H1 (cell line): ENCODE results near the gene PCCA. TPM values are rescaled to one million over a fixed set of nuclear protein-coding genes. Genes with fewer than 3 reads are reported as not detected.

Experiments
- CTCF ChIA-PET: fragments of 300-600 bp; sonication (Branson Sonifier 250); formaldehyde crosslinking; loops from one replicate; lab custom pipeline; 2021; ENCODE audit not compliant: partially characterized antibody; lab: Charles Lee
- POLR2A ChIA-PET: fragments of 300-600 bp; sonication (Branson Sonifier 250); formaldehyde crosslinking; loops from one replicate; lab custom pipeline; 2021; ENCODE audit warnings: inconsistent platforms; ENCODE audit not compliant: partially characterized antibody; lab: Charles Lee
- DNase-seq, 2 experiments: peaks; one replicate each; pipeline versions ENCODE4 v3.0.0 to v3.0.0-alpha.2; 2010 to 2022; ENCODE audit warnings: low spot score in 2 of 2, low read depth in 1 of 2, mixed read lengths in 1 of 2
- FAIRE-seq: peaks from 2 replicates; lab custom pipeline; 2011; peaks lifted over from hg19 to GRCh38; lab: Jason Lieb, UNC
- H2AFZ ChIP-seq: 2 replicates; pipeline ENCODE4 v1.8.1; 2012; ENCODE audit warnings: low read length, inconsistent platforms
- H2AK5ac ChIP-seq: 2 replicates; pipeline ENCODE4 v1.6.1; 2013; ENCODE audit warnings: low read depth, low read length
- H2BK120ac ChIP-seq: replicated peaks from 2 replicates; pipeline ENCODE3; 2013; ENCODE audit warnings: low read depth, low read length, inconsistent platforms
- H2BK12ac ChIP-seq: 2 replicates; pipeline ENCODE4 v1.6.1; 2013; ENCODE audit warnings: low read depth, low read length
- H2BK15ac ChIP-seq: 2 replicates; pipeline ENCODE4 v1.6.1; 2013; ENCODE audit warnings: low read length
- H2BK20ac ChIP-seq: 2 replicates; pipeline ENCODE4 v1.6.1; 2013; ENCODE audit warnings: low read length
- H2BK5ac ChIP-seq: 2 replicates; pipeline ENCODE4 v1.6.1; 2013; ENCODE audit warnings: low read depth, low read length
- H3K14ac ChIP-seq: 2 replicates; pipeline ENCODE4 v1.6.1; 2013; ENCODE audit warnings: inconsistent platforms; ENCODE audit not compliant: insufficient read length
- H3K18ac ChIP-seq: 2 replicates; pipeline ENCODE4 v1.6.1; 2013; ENCODE audit warnings: low read length; ENCODE audit errors: extremely low read depth
- H3K23ac ChIP-seq: 2 replicates; pipeline ENCODE4 v1.6.1; 2013; ENCODE audit warnings: inconsistent platforms; ENCODE audit not compliant: insufficient read length
- H3K23me2 ChIP-seq: 2 replicates; pipeline ENCODE4 v1.6.1; 2013; ENCODE audit warnings: low read depth, low read length
- H3K27ac ChIP-seq: 2 replicates; pipeline ENCODE4 v1.6.1; 2011; ENCODE audit warnings: low read depth, low read length, inconsistent platforms
- H3K27me3 ChIP-seq, 4 experiments: replicated peaks in 1 of 4; 1 replicate in 1 of 4; 2 replicates in 3 of 4; pipeline versions ENCODE4 v1.6.1 to v1.8.1; 2011 to 2013; ENCODE audit warnings: low read length in 3 of 4, mild to moderate bottlenecking in 3 of 4, inconsistent platforms in 2 of 4, mixed read lengths in 2 of 4, moderate library complexity in 1 of 4; ENCODE audit not compliant: control insufficient read depth in 3 of 4, insufficient read depth in 3 of 4; ENCODE audit errors: extremely low read depth in 1 of 4
- H3K36me3 ChIP-seq, 4 experiments: 2 replicates each; pipeline versions ENCODE4 v1.6.1 to v1.8.1; 2011 to 2013; ENCODE audit warnings: mild to moderate bottlenecking in 4 of 4, low read length in 3 of 4, moderate library complexity in 2 of 4, control low read depth in 1 of 4, inconsistent platforms in 1 of 4; ENCODE audit not compliant: insufficient read depth in 4 of 4, control insufficient read depth in 2 of 4
- H3K4ac ChIP-seq: replicated peaks from 2 replicates; pipeline ENCODE3; 2013; ENCODE audit warnings: low read length, low read depth, mixed read lengths, inconsistent platforms; ENCODE audit not compliant: insufficient read length
- H3K4me1 ChIP-seq, 4 experiments: replicated peaks in 1 of 4; 1 replicate in 1 of 4; 2 replicates in 3 of 4; pipeline versions ENCODE4 v1.6.1 to v1.8.1; 2011 to 2013; ENCODE audit warnings: low read length in 3 of 4, inconsistent platforms in 2 of 4, mixed read lengths in 1 of 4; ENCODE audit not compliant: insufficient read depth in 4 of 4, control insufficient read depth in 3 of 4
- H3K4me2 ChIP-seq, 2 experiments: 2 replicates each; pipeline versions ENCODE4 v1.6.1 to v1.8.1; 2011 to 2013; ENCODE audit warnings: low read depth in 2 of 2, low read length in 2 of 2, control low read depth in 1 of 2, inconsistent platforms in 1 of 2, mild to moderate bottlenecking in 1 of 2; ENCODE audit not compliant: insufficient read depth in 1 of 2
- H3K4me3 ChIP-seq, 4 experiments: fragments of 200-600, 300-600 bp in 1 of 4; sonication (generic), shearing (Covaris generic), sonication (Bioruptor Twin) in 1 of 4; 2 replicates each; pipeline versions ENCODE4 v1.5.1 to v1.8.1; 2011 to 2016; ENCODE audit warnings: low read length in 4 of 4, low read depth in 3 of 4, control low read depth in 2 of 4, inconsistent platforms in 2 of 4, mild to moderate bottlenecking in 2 of 4, mixed read lengths in 1 of 4, moderate library complexity in 1 of 4; ENCODE audit not compliant: insufficient read depth in 2 of 4; ENCODE audit errors: extremely low read depth in 1 of 4
- H3K56ac ChIP-seq: replicated peaks from 2 replicates; pipeline ENCODE3; 2013; ENCODE audit warnings: low read depth, mild to moderate bottlenecking, mixed read lengths, low read length, inconsistent platforms; ENCODE audit not compliant: insufficient read length
- H3K79me1 ChIP-seq: 2 replicates; pipeline ENCODE4 v1.6.1; 2013; ENCODE audit warnings: low read depth, low read length, control low read depth
- H3K79me2 ChIP-seq, 2 experiments: 2 replicates each; pipeline versions ENCODE4 v1.6.1 to v1.8.1; 2012 to 2013; ENCODE audit warnings: low read length in 2 of 2, mild to moderate bottlenecking in 2 of 2, inconsistent platforms in 1 of 2; ENCODE audit not compliant: insufficient read depth in 2 of 2, control insufficient read depth in 1 of 2
- H3K9ac ChIP-seq, 4 experiments: replicated peaks in 1 of 4; 1 replicate in 1 of 4; 2 replicates in 3 of 4; pipeline versions ENCODE4 v1.6.1 to v1.8.1; 2011 to 2013; ENCODE audit warnings: low read depth in 3 of 4, low read length in 3 of 4, control low read depth in 2 of 4, mild to moderate bottlenecking in 2 of 4, moderate library complexity in 2 of 4, inconsistent platforms in 1 of 4; ENCODE audit errors: extremely low read depth in 1 of 4
- H3K9me3 ChIP-seq, 2 experiments: 2 replicates each; pipeline versions ENCODE4 v1.6.1 to v1.8.1; 2012 to 2013; ENCODE audit warnings: mild to moderate bottlenecking in 2 of 2, moderate library complexity in 2 of 2, control low read depth in 1 of 2, inconsistent platforms in 1 of 2, low read depth in 1 of 2, low read length in 1 of 2, mixed read lengths in 1 of 2; ENCODE audit not compliant: insufficient read depth in 2 of 2
- H4K20me1 ChIP-seq, 2 experiments: replicated peaks in 1 of 2; 2 replicates each; pipeline versions ENCODE3 to v1.8.1; 2011 to 2013; ENCODE audit warnings: inconsistent platforms in 2 of 2, low read length in 2 of 2, mild to moderate bottlenecking in 1 of 2; ENCODE audit not compliant: insufficient read depth in 2 of 2, control insufficient read depth in 1 of 2
- H4K5ac ChIP-seq: 2 replicates; pipeline ENCODE4 v1.6.1; 2013; ENCODE audit warnings: low read length, low read depth, mixed read lengths, inconsistent platforms; ENCODE audit not compliant: insufficient read length
- H4K8ac ChIP-seq: 2 replicates; pipeline ENCODE4 v1.8.0; 2013; ENCODE audit warnings: mild to moderate bottlenecking, moderate library complexity, low read length, inconsistent platforms; ENCODE audit not compliant: insufficient read depth; ENCODE audit errors: extremely low read depth
- H4K91ac ChIP-seq: replicated peaks from 2 replicates; pipeline ENCODE3; 2013; ENCODE audit warnings: low read length, mixed read lengths, inconsistent platforms; ENCODE audit not compliant: insufficient read length
- ASH2L ChIP-seq: fragments of 200-600, 300-600 bp; sonication (generic); IDR thresholded peaks from one replicate; pipeline ENCODE4 v1.7.1; 2017; ENCODE audit warnings: low read length
- ATF3 ChIP-seq: IDR thresholded peaks from 2 replicates; pipeline ENCODE4 v1.6.1; 2011; ENCODE audit warnings: low read depth, mild to moderate bottlenecking, low read length; ENCODE audit not compliant: insufficient read depth
- FOSL1 ChIP-seq: IDR thresholded peaks from 2 replicates; pipeline ENCODE4 v1.6.1; 2011; ENCODE audit warnings: mild to moderate bottlenecking, low read depth, low read length, moderate library complexity; ENCODE audit not compliant: insufficient read depth
- JUN ChIP-seq: IDR thresholded peaks from 2 replicates; pipeline ENCODE4 v1.6.1; 2011; ENCODE audit warnings: low read depth, mild to moderate bottlenecking, improper control_type of control experiment, low read length
- NRF1 ChIP-seq: IDR thresholded peaks from 2 replicates; pipeline ENCODE4 v1.6.1; 2011; ENCODE audit warnings: mild to moderate bottlenecking, low read depth, low read length, improper control_type of control experiment
- POLR2AphosphoS5 ChIP-seq: IDR thresholded peaks from 2 replicates; pipeline ENCODE4 v1.6.1; 2011; ENCODE audit warnings: low read depth, low read length
- SUZ12 ChIP-seq: fragments of 200-600 bp; sonication (generic); IDR thresholded peaks from 2 replicates; pipeline ENCODE4 v1.6.1; 2012; ENCODE audit warnings: mild to moderate bottlenecking, inconsistent platforms, low read length, moderate library complexity, mixed read lengths
- TAF7 ChIP-seq: optimal IDR thresholded peaks from 2 replicates; pipeline ENCODE3; 2011; ENCODE audit warnings: low read depth, mild to moderate bottlenecking, inconsistent platforms, low read length, moderate library complexity, borderline replicate concordance
- TEAD4 ChIP-seq: IDR thresholded peaks from 2 replicates; pipeline ENCODE4 v1.6.1; 2012; ENCODE audit warnings: low read depth, low read length, inconsistent platforms, mixed read lengths
- USF2 ChIP-seq: IDR thresholded peaks from 2 replicates; pipeline ENCODE4 v1.6.1; 2011; ENCODE audit warnings: low read length, improper control_type of control experiment
- WGBS, 2 experiments: shearing (Covaris generic) in 1 of 2; methylation state at CpG; one replicate each; pipeline versions ENCODE4 v1.1.6 to v1.1.7; 2013 to 2015; ENCODE audit warnings: low lambda C conversion rate in 2 of 2, mixed read lengths in 2 of 2, inconsistent platforms in 1 of 2, low coverage in 1 of 2, missing lambda C conversion rate in 1 of 2; ENCODE audit not compliant: insufficient replicate concordance in 2 of 2, insufficient coverage in 1 of 2, insufficient read length in 1 of 2; ENCODE audit errors: extremely low coverage in 1 of 2, missing lambda C conversion rate in 1 of 2; 5-methylcytosine and 5-hydroxymethylcytosine counted together
- polyA plus RNA-seq, 7 experiments: library from polyadenylated mRNA; depleted of rRNA in 3 of 7; stranded (reverse) in 5 of 7; unstranded in 2 of 7; fragments of >200 nt in 5 of 7; fragments of 200-250 nt in 2 of 7; gene quantifications; 1 replicate in 5 of 7; 2 replicates in 1 of 7; 4 replicates in 1 of 7; pipeline versions ENCODE4 v1.2.1 to v1.2.3, GENCODE V29; 2011 to 2013; ENCODE audit warnings: missing spikeins in 2 of 7, mixed read lengths in 2 of 7
- total RNA-seq: library from RNA; stranded (reverse); fragmentation: NEBNext Ultra II Directional; extraction: Animal tissue kit (Norgen Biotek cat#: 25700); gene quantifications from 2 replicates; pipeline ENCODE4 v1.2.1, GENCODE V29; 2021

Gene PCCA
- total and polyA plus RNA-seq, 2 of the 8 experiments (the other 6 are each of a cell fraction or from before 2014, with no cell fraction given), result 18.4 to 49.8 TPM

- peaks cover 0 to 6% (median 1%) of the 10 kb centered on the region in 4 experiments; a peak in 2 of 7 replicates for H3K4me1 ChIP-seq
- WGBS, 2 experiments, result 96% methylated on average over 2 of the region's 2 CpGs; no CpG with 5 or more reads in 1 of the 2 experiments
- no peak for TF ChIP-seq ASH2L
- no peak for TF ChIP-seq USF2
- TF ChIP-seq NRF1, result no peak
- no peak for TF ChIP-seq SUZ12
- no peak for TF ChIP-seq JUN
- TF ChIP-seq TEAD4, result no peak
- TF ChIP-seq TAF7, result no peak
- TF ChIP-seq POLR2AphosphoS5, result no peak
- TF ChIP-seq ATF3, result no peak
- no peak for TF ChIP-seq FOSL1
Observed at GRCh38 chr13:100298116-100298681, 209.3 kb downstream of the PCCA start.

More at GRCh38 chr13:100298116-100298681, 209.3 kb downstream of the PCCA start:
- H2BK15ac ChIP-seq, result no peak overlapping the region
- FAIRE-seq, result peak; percentile 13
- no peaks in the 10 kb centered on the region for H3K79me2 ChIP-seq
- H3K36me3 ChIP-seq, result no peaks in the 10 kb centered on the region
- no peaks in the 10 kb centered on the region; the same call in 1 of the 2 replicates for H3K79me1 ChIP-seq
- H3K4ac ChIP-seq, result no peak overlapping the region
- H3K9me3 ChIP-seq, result no peaks in the 10 kb centered on the region
- ChIA-PET CTCF (no interaction called here), POLR2A (no interaction called here)
- no peak overlapping the region for H2AFZ ChIP-seq
- no peak overlapping the region for H3K18ac ChIP-seq
- no peak for DNase-seq
- no peak overlapping the region for H3K4me3 ChIP-seq
- H4K91ac ChIP-seq, result no peak overlapping the region
- no peak overlapping the region for H3K56ac ChIP-seq
- H3K27ac ChIP-seq, result no peak overlapping the region
- H3K4me2 ChIP-seq, result no peak overlapping the region
- no peak overlapping the region for H4K8ac ChIP-seq
- H2BK120ac ChIP-seq, result no peak overlapping the region
- H2AK5ac ChIP-seq, result no peak overlapping the region
- no peaks in the 10 kb centered on the region for H3K23me2 ChIP-seq
- no peak overlapping the region for H3K14ac ChIP-seq
- no peak overlapping the region for H2BK5ac ChIP-seq
- H2BK20ac ChIP-seq, result no peak overlapping the region
- H4K20me1 ChIP-seq, result peaks cover 0 to 2% of the 10 kb centered on the region in 2 experiments
- H3K9ac ChIP-seq, result no peak overlapping the region
- no peak overlapping the region for H4K5ac ChIP-seq
- no peak overlapping the region for H2BK12ac ChIP-seq
- H3K27me3 ChIP-seq, result no peaks in the 10 kb centered on the region
- no peak overlapping the region for H3K23ac ChIP-seq
